HG03460 (cell line): Measurements from ENCODE around the gene CPA4.
"Not testable (repeated sequence)": the region's sequence is repeated elsewhere in the genome, so short reads cannot be mapped to it uniquely, and the experiment has no call there.

ENCODE experiments used
- ATAC-seq: cut with Tn5 transposase; IDR thresholded peaks from one replicate; pipeline ENCODE4 v1.9.1; 2021; ENCODE audit not compliant: unreplicated experiment

CPA4 gene

GRCh38 chr7:130292682-130293257 lies at the start of gene CPA4:
Gene CPA4, plus strand, starts transcription at chr7:130293161. Its CDS starts 20 bp downstream, at chr7:130293181.
- no peak for ATAC-seq

- not testable (repeated sequence) for ATAC-seq
Observed at GRCh38 chr7:130243486-130243885, 49.5 kb upstream of the CPA4 start.

- not testable (repeated sequence) for ATAC-seq
Observed at GRCh38 chr7:130246491-130246890, 46.5 kb upstream of the CPA4 start.

- ATAC-seq, result not testable (repeated sequence)
Observed at GRCh38 chr7:130248842-130249241, 44.1 kb upstream of the CPA4 start.

GRCh38 chr7:130249626-130250025 lies 43.3 kb upstream of the CPA4 start:
- ATAC-seq, result not testable (repeated sequence)

- no peak for ATAC-seq
Observed at GRCh38 chr7:130254555-130254954, 38.4 kb upstream of the CPA4 start.

GRCh38 chr7:130256704-130257103 lies 36.3 kb upstream of the CPA4 start:
- ATAC-seq, result no peak

- ATAC-seq, result no peak
Observed at GRCh38 chr7:130258494-130259078, 34.4 kb upstream of the CPA4 start.

GRCh38 chr7:130262448-130262847 lies 30.5 kb upstream of the CPA4 start:
- no peak for ATAC-seq

- no peak for ATAC-seq
Observed at GRCh38 chr7:130263130-130263529, 29.8 kb upstream of the CPA4 start.

GRCh38 chr7:130266258-130266960 lies 26.6 kb upstream of the CPA4 start, which contains the start of gene CPA2:
Gene CPA2, plus strand, starts transcription at chr7:130266863. Its CDS starts 19 bp downstream, at chr7:130266882.
- ATAC-seq, result no peak

GRCh38 chr7:130266961-130267321 lies 26.0 kb upstream of the CPA4 start:
- no peak for ATAC-seq

GRCh38 chr7:130268463-130269317 lies 24.3 kb upstream of the CPA4 start:
- no peak for ATAC-seq

- no peak for ATAC-seq
Observed at GRCh38 chr7:130269318-130269694, 23.7 kb upstream of the CPA4 start.

- no peak for ATAC-seq
Observed at GRCh38 chr7:130270947-130271800, 21.8 kb upstream of the CPA4 start.

- no peak for ATAC-seq
Observed at GRCh38 chr7:130272381-130273080, 20.4 kb upstream of the CPA4 start.

GRCh38 chr7:130273081-130273932 lies 19.7 kb upstream of the CPA4 start:
- no peak for ATAC-seq

- ATAC-seq, result no peak
Observed at GRCh38 chr7:130273933-130274255, 19.1 kb upstream of the CPA4 start.

GRCh38 chr7:130274296-130274695 lies 18.7 kb upstream of the CPA4 start:
- no peak for ATAC-seq
